Progenitor cell of endocrine pancreas (in vitro differentiated cells): ENCODE data around the gene STX3. TPM values are rescaled to one million over a fixed set of nuclear protein-coding genes. Genes with fewer than 3 reads are reported as not detected.
A peak's percentile ranks its signal among the peaks of the same experiment; 100 is the strongest.

Source experiments
- DNase-seq: peaks from one replicate; pipeline ENCODE4 v3.0.0; 2021; ENCODE audit warnings: low spot score; ENCODE audit not compliant: unreplicated experiment
- H3K27ac Mint-ChIP-seq: 2 replicates; pipeline ENCODE4 v1.8.0; 2021; ENCODE audit warnings: mild to moderate bottlenecking, moderate library complexity, mixed read lengths
- H3K27me3 Mint-ChIP-seq: 2 replicates; pipeline ENCODE4 v1.8.0; 2021; ENCODE audit warnings: mixed read lengths
- H3K36me3 Mint-ChIP-seq: 2 replicates; pipeline ENCODE4 v1.8.0; 2022; ENCODE audit warnings: mixed read lengths; ENCODE audit not compliant: insufficient read depth
- H3K4me1 Mint-ChIP-seq: 2 replicates; pipeline ENCODE4 v1.8.0; 2021; ENCODE audit warnings: low read depth, mixed read lengths
- H3K4me3 Mint-ChIP-seq: 2 replicates; pipeline ENCODE4 v1.8.0; 2021; ENCODE audit warnings: low read depth, mild to moderate bottlenecking, moderate library complexity, mixed read lengths
- H3K9me3 Mint-ChIP-seq: 2 replicates; pipeline ENCODE4 v1.8.0; 2021; ENCODE audit warnings: low read depth, mixed read lengths
- CTCF ChIP-seq: fragments of 200-600 bp; sonication (generic); IDR thresholded peaks from one replicate; pipeline ENCODE4 v1.5.0; 2021; ENCODE audit warnings: antibody characterized with exemption, mild to moderate bottlenecking; ENCODE audit not compliant: unreplicated experiment
- total RNA-seq: library from RNA; stranded (reverse); gene quantifications from 2 replicates; pipeline ENCODE4 v1.2.1, GENCODE V29; 2021

Gene STX3
- total RNA-seq, 1 donor from 2014 or later = 91.5 TPM

- peak; percentile 79 for DNase-seq
- Mint-ChIP-seq H3K27me3 (no peaks in the 10 kb centered on the region), H3K27ac (peak overlapping the region; percentile 89), H3K36me3 (no peaks in the 10 kb centered on the region), H3K4me1 (peaks cover 28% of the 10 kb centered on the region), H3K9me3 (no peaks in the 10 kb centered on the region), H3K4me3 (peak overlapping the region; percentile 89)
- peak; percentile 90 for TF ChIP-seq CTCF
Measured at GRCh38 chr11:59753650-59754493, 1.3 kb upstream of the STX3 start.

DNA sequence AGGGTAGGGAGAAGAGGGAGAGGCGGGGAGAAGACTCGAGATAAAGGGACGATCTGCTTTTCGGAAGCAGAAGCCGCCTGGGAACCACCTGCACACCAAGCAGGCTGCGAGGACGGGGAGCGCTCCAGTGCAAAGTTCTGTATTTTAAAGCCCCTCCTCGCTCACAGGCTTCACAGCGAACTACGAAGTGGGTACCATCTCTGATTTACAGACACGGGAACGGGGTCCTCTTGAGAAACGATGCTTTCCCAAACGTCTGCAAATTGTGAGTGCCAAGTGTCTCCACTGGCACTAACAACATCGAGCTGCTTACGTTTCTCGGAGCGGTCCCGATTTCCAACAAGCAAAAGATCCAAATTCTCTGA is 700 bp upstream of the STX3 start:
- H3K27ac Mint-ChIP-seq = peak overlapping the region; percentile 89

DNA sequence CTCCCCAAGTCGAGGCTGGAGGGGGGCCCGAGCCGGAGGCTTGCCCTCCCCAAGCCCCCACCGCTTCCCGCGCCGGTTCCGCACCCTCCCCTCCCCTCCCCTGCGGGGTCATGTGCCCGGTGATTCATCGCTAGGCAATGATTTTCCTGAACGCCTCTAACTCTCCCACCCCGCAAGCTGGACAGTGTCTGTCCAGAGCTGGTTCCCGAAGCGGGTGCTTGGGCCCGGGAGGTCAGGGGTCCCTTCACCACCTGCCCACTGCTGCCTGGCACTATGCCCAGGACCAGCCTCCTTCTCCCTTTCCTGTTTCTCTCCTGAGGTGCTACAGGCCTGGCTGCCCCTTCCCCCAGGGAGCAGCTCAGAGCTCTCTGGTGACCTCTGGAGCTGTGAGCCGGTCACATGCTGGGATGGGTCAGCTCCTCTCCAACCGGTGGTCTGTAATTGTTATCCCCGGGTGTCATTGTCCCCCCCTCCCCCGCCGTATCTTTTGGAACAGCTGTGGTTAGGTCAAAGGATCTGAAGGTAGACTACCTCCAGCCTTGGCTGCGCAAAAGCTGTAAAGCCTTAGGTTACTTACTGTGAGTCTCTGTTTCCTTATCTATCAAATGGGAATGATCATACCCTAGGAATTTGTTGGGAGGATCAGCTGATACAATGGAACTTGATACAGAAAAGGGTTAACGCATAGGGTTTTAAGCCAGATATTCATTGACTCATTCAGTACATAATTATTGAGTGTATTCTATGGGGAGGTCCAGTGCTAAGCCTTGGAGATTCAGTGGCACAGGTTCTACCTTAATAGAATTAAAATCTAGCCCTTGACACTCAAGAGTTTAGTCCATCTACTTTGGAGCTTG is 753 bp downstream of the STX3 start:
- H3K4me3 Mint-ChIP-seq = peak overlapping the region; percentile 96
- peak overlapping the region; percentile 97 for H3K27ac Mint-ChIP-seq
- no peaks in the 10 kb centered on the region for H3K9me3 Mint-ChIP-seq
- no peaks in the 10 kb centered on the region for H3K36me3 Mint-ChIP-seq
- peak; percentile 12 for TF ChIP-seq CTCF
- peak; percentile 41 for DNase-seq
- no peaks in the 10 kb centered on the region for H3K27me3 Mint-ChIP-seq
- peaks cover 34% of the 10 kb centered on the region for H3K4me1 Mint-ChIP-seq

More for the DNA sequence above, 700 bp upstream of the STX3 start:
- peaks cover 29% of the 10 kb centered on the region for H3K4me1 Mint-ChIP-seq
- H3K27me3 Mint-ChIP-seq = no peaks in the 10 kb centered on the region
- TF ChIP-seq CTCF = no peak
- peak overlapping the region; percentile 89 for H3K4me3 Mint-ChIP-seq
- H3K36me3 Mint-ChIP-seq = no peaks in the 10 kb centered on the region
- no peak for DNase-seq
- no peaks in the 10 kb centered on the region for H3K9me3 Mint-ChIP-seq

DNA sequence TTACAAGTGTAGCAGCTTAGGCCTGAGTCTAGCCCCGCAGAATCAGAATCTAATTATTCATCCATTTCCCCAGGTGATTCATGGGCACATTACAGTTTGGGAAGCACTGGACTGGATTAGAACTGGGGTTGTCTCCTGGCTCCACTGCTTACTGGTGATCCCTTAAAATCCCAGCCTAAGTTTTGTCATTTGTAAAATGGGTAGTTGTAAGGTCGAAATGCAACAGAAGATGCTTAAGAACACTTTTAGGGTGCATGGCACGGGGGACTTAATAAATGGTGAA is 1.3 kb downstream of the STX3 start:
- no peak for TF ChIP-seq CTCF
- Mint-ChIP-seq H3K4me1 (peaks cover 35% of the 10 kb centered on the region), H3K27me3 (no peaks in the 10 kb centered on the region), H3K36me3 (no peaks in the 10 kb centered on the region), H3K27ac (peak overlapping the region; percentile 97), H3K9me3 (no peaks in the 10 kb centered on the region), H3K4me3 (peak overlapping the region; percentile 96)
- no peak for DNase-seq

GRCh38 chr11:59756845-59757244 is 1.7 kb downstream of the STX3 start:
- no peaks in the 10 kb centered on the region for H3K27me3 Mint-ChIP-seq
- H3K9me3 Mint-ChIP-seq = no peaks in the 10 kb centered on the region
- no peak for TF ChIP-seq CTCF
- DNase-seq = no peak
- H3K4me3 Mint-ChIP-seq = peak overlapping the region; percentile 96
- H3K27ac Mint-ChIP-seq = peak overlapping the region; percentile 97
- no peaks in the 10 kb centered on the region for H3K36me3 Mint-ChIP-seq
- H3K4me1 Mint-ChIP-seq = peaks cover 35% of the 10 kb centered on the region
